Measurements from ENCODE around the gene TCTN2.

DNA sequence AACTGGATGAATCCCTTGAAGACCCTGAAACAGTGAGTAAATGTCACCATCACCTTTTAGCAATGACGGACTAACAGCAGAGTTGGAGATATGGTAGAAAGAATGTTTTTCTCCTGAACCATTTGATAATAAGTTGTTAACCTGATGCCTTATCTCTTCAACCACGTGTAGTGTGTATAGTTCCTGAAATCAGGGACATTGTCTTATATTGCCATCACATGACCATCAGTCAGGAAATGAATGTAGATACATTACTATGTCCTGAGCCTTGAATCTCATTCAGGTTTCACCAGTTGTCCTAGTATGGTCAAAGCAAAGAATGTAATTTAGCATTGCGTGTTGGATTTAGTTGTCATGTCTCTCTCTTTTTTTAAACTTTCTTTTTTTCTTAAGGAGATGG is 57.0 kb downstream of the TCTN2 start:
- TF ChIP-seq, protein P1, sequence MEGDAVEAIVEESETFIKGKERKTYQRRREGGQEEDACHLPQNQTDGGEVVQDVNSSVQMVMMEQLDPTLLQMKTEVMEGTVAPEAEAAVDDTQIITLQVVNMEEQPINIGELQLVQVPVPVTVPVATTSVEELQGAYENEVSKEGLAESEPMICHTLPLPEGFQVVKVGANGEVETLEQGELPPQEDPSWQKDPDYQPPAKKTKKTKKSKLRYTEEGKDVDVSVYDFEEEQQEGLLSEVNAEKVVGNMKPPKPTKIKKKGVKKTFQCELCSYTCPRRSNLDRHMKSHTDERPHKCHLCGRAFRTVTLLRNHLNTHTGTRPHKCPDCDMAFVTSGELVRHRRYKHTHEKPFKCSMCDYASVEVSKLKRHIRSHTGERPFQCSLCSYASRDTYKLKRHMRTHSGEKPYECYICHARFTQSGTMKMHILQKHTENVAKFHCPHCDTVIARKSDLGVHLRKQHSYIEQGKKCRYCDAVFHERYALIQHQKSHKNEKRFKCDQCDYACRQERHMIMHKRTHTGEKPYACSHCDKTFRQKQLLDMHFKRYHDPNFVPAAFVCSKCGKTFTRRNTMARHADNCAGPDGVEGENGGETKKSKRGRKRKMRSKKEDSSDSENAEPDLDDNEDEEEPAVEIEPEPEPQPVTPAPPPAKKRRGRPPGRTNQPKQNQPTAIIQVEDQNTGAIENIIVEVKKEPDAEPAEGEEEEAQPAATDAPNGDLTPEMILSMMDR (conservative IDR thresholded peaks at IDR 0.05; ENCODE audit: low read length) = no peak
- no peak for TF ChIP-seq EZH2phosphoT487 (IDR thresholded peaks at IDR 0.05; ENCODE audit: borderline replicate concordance, low read depth, low read length)
